COLO829 (cell line): Measurements from ENCODE around the gene VWA7.
A peak's percentile ranks its signal among the peaks of the same experiment; 100 is the strongest.

ENCODE experiments used
- DNase-seq: peaks from one replicate; pipeline ENCODE4 v3.0.0; 2012; ENCODE audit warnings: low spot score

VWA7 gene

DNA sequence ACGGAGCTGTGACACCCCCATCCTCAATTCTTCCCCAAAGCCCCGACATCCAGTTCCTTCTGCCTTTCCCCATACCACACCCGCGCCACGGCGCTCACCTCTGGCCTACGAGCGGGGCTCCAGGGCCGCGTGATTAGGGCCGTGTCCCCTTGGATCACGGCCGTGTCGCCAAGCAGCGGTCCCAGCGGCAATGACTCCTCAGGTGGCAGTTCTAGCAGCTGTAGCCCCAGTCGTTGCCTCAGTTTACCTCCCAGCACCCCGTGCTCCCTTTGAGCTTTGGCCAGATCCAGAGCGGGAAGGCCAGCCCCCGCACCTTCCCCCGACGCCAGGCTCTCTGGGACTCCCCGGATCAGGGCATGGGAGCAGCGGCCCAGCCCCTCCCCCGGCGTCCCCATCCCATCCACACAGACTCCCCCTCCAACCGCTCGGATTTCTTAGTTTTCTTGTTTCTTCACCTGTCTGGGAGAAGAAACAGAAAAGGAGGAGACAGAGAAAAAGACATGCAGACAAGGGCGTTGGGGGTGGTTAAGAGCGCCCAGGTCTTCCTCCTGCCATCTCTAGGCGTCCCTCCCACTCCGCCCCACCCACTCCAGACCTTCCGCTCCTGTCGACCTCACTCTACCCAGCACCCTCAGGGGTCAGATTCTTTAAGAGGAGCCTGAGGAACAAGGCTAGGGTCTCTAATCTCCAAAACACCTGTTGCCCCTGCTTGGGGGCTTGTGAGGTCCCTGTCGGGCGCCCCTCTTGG is 48.2 kb downstream of the VWA7 start, which contains the start of gene DDAH2:
Gene DDAH2 (minus strand): TSS at position 533 of the 748 bp plus-strand sequence. CDS start 138 bp downstream, at position 395.
- no peak for DNase-seq

DNA sequence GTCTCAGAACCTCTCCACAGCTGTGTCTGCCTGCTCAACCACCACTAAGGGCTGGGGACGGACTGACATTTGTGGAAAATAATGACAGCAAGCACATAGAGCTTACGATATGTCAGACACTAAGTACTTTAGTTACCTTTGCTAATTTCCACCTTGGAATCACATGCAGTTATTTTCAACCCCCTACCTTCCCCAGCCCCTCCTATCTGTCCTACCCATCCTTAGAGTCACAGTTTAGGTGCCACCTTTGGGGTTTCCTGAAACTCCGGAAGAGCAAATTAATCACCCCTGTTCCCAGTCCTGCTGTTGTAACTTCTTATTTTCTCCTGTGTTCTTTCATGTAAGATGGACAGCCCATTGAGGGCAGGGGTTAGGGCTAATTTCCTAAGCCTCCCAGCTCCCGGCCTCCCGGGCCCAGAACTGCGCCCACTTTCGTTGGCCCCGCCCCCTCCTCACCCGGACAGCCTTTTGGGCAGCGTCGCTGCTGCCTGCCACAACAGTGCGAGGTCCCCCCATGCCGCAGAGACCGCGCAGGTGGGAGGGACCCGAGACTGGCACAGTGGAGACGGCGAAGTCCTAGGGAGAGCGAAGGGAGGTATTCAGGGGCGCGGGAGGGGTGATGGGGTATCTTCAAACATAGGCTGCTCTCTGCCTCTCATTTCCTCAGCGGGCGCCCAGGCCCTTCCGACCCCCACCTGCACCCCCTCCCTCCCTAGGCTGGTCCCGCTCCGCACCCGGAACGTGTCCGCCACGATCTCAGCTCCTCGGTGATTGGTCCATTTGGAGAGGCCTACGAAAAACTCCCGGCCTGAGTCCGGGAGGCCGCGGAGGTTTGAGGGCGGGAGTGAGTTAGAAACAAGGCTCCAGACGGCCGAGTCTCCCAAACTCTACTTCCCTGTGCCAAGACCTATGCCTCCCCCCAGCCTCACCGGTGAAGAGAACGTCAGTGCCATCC is 49.1 kb downstream of the VWA7 start:
- DNase-seq = no peak

DNA sequence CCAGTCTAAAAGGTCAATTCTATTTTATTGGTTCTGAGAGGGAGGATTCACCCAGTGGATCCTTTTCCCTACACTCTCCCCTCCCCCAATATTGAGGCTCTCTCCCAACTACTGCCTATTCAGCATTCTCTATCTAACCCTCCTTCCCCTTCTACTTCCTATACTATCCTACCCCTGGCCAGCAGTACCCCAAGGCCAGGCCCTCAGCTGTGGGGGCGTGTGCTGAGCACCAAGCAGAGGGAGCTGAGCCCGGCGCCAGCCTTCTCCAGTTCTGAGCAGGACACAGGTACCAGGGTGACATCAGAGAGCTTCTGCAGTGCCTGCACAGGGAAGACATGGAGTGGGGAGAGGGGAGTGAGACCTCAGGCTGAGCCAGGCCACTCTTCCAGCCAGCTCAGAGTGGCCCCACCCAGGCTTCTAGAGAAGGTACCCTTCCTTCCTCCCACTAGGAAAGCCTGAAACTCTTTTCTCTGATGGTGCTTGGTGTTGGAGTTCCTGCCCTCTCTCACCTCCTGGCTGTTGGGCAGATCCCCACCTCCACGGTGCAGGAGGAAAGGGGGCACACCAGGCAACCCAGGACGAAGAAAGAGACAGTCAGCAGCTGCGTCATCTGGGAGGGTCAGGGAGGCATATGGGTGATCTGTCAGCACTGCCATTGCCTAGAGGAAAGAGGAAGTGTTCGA is 50.0 kb downstream of the VWA7 start:
- no peak for DNase-seq

DNA sequence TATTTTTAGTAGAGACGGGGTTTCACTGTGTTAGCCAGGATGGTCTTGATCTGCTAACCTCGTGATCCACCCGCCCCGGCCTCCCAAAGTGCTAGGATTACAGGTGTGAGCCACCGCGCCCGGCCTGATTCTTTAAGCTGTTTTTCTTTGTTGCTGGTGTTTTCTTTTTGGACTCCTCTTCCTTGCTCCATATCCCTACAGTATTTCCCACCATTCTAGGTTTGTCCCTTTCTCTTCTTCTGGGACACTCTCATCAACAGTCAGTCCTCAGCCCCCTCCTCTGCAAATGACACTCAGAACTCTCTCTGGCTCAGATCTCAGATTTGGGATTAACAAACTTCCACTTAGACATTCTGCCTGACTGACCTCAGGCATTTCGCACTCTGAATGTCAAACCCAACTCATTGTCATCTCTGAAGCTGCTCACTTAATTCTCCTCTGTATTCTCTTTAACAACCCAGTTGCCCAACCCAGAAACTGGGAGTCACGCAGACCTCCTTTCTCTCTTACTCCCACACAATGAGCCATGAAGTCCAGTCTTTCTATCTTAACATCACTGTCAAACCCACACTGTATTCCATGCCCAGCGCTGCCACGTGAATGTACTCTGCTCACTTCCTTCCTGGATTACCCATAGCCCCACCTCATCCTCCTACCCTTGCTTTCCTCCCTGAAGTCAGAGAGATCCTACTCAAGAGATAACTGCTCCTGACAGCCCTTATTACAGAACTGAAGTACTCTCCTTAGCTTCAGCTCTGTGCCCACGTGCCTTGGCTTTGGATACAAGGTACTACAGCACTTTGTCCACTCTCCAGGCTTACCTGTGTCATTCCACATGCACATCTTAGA is 51.4 kb downstream of the VWA7 start:
- DNase-seq = peak; percentile 84

DNA sequence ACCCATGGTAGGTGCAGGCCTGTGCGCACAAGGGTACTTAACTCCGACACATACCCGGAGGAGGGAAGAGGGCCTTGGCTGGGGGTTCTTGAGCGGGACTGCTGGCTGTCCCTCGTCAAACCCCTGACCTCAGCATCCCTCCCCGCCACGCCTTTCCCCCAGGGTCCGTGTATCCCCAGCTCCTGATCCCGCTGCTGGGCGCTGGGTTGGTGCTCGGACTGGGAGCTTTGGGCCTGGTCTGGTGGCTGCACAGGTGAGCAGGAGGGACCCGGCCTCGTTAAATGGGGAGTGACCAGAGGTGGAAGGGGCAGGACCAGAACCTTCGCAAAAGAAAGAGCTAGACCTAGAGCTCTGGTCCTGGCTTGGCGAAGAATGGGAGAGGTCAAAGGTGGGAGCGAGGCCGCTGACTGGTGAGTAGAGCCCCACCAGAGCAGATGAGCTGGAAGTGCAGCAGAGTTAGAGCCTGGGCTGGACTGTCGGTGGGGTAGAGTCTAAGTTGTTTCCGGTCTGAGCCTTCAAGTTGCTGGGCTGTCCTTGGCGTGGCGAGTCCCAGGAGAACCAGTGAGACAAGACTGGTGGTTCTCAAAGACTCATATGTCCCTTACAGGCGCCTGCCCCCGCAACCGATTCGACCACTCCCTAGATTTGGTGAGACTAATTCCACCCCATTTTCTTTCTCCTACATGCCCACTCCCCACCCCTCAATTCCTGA is 53.0 kb downstream of the VWA7 start:
- DNase-seq = no peak

DNA sequence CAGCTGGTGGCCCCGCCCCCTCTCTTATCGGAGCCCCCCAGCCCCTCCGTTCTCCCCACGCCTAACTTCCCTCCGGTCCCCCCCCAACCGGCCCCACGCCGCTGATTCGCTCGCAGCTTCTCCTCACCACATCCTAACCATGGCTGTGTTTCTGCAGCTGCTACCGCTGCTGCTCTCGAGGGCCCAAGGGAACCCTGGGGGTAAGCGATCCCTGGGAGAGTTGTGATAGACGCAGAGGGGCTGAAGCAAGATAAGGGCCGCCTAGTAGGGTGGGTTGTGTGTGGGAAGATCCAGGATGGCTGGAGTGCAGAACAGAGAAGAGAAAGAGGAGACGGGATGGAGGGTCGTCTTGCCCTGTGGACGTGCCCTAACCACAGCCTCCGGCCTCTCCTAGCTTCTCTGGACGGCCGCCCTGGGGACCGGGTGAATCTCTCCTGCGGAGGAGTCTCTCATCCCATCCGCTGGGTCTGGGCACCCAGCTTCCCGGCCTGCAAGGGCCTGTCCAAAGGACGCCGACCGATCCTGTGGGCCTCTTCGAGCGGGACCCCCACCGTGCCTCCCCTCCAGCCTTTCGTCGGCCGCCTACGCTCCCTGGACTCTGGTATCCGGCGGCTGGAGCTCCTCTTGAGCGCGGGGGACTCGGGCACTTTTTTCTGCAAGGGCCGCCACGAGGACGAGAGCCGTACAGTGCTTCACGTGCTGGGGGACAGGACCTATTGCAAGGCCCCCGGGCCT is 53.7 kb downstream of the VWA7 start, which contains the start of gene MPIG6B:
Gene MPIG6B (plus strand): TSS at position 129 of the 735 bp plus-strand sequence. CDS start 11 bp downstream, at position 140.
- DNase-seq = no peak

DNA sequence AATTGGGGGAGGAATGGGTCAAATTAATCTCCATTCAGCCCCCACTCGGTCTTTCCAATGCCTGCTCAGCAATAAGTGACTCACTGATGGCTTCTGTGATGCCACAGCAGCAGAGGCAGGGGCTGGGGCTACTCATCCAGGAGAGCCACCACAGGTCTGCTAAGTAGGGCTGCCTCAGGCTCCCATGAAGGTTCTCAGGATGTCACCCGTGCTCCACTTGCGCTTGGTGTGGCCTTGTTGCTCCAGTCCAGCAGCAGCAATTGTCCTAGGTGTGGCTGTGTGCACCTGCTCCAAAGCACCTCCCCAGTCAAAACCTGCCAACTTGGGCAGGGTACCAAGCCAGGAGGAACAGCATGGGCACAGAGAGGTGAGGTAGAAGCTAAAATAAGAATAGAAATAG is 55.0 kb downstream of the VWA7 start:
- DNase-seq = no peak

DNA sequence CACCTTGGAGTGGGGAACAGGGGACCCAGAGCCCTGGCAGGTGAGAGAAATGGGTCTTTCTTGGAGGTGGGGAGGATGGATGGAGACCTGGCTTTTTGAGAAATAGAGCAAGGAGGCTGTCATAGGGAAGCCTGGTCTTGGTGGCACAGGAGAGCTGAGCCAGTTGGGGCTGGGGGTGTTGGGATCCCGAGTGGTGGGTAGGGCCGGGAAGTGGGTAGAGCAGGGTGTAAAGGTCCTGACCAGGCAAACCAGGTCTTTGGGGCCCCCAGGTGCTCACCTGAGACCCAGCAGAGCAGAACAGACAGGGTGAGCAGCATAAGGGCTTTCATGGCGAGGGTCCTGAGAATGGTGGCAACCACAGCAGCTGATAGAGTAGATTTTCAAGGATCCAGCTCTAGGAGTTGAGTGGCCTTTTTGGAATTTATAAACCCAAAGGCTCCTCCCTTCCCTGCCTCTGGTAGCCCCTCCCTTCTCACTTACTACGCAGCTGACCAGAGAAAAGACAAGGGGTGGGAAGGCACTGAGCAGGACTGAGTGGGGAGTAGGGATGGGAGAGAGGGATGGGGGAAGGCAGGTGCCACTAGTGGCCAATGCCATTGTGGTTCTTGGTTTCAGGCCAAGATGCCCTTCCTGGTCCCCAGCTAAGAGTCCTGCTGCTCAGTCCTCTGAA is 55.6 kb downstream of the VWA7 start, which contains the start of gene LY6G6C:
Gene LY6G6C (minus strand): TSS at position 396 of the 670 bp plus-strand sequence. CDS start 67 bp downstream, at position 329.
- no peak for DNase-seq

DNA sequence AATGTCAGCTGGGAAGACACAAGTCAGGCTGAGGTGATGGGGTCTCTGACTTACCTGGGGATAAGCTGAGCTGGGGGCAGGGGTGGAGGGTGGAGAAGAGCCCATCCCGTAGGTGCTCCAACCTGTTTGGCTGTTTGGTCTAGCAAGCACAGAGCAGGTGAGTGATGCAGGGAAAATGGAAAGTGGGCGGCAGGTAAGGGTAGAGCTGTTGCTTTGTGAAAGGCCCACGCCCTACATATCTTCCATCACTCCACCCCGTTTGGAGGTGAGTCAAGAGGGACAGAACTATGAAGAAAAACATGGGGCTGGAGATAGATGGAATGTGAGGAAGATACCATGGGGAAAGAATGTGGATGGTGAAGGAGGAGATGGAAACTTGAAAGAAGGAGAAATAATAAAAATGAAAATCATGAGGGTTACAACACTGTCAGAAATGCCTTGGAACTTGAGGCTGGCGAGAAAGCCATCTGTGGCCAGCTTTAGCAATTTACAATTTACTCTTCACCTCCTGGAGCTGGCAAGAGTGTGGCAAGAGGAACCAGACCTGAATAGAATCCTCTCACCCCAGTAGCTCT is 56.8 kb downstream of the VWA7 start:
- no peak for DNase-seq

DNA sequence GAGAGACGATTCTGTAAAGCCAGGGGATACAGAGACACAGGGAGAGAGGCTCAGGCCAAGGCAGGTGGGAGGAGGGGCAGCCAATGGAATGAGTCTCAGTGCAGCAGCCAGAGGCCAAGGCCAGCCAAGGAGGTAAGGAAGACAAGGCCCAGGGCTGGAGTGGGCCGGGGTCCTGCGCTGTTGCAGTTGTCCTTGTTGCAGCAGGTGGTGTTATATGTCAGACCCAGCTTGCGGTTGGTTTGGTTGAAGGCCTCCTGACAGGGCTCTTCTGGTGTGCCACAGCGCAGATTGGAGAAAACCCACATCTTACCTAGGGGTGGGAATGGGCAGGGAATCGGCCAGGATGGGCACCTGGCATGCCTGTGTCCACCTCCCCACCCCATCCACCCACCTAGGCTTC is 58.1 kb downstream of the VWA7 start:
- DNase-seq = no peak

DNA sequence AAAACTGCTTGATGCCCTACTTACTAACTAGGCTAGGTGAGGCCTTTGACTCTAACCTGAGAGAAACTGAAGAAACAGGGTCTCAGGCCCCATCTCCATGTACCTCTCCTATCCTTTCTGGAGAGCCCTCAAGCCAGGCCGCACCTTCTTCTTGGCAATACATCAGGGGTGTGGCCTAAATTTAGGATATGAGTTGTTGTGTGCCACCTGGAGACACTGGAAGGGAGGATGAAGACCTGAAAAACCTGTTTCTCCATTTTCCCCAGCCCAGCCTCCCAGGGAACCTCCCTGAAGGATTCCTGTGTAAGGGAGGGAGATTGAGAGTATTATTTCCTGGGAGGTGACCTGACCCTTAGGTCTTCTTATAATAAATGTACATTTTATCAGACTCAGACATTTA is 58.9 kb downstream of the VWA7 start:
- no peak for DNase-seq

DNA sequence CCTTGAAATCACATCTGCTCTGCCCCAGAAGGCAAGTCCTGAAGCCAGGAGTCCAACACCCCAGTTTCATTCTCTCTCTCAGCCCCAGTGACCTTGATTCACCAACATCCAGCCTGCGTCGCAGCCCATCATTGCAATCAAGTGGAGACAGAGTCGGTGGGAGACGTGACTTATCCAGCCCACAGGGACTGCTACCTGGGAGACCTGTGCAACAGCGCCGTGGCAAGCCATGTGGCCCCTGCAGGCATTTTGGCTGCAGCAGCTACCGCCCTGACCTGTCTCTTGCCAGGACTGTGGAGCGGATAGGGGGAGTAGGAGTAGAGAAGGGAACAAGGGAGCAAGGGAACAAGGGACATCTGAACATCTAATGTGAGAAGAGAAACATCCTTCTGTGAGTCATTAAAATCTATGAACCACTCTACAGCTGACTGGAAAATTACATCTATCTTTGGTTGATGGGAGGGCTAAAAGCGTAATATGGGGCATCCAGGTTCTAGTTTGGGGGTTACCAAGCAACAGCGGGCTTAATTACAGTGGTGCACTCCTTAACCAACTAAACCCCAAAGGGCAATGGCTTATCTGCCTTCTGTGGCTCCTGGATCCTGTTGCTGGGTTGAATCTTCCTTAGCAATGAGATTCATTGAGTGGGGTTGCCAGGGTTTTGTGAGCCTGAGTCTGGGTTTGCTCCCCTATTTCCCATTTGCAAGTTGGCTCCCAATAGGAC is 59.5 kb downstream of the VWA7 start:
- DNase-seq = no peak
